ENCODE results near the gene MROH8. TPM values are rescaled to one million over a fixed set of nuclear protein-coding genes. Genes with fewer than 3 reads are reported as not detected.

The MROH8 gene
- total and polyA plus RNA-seq, 2 experiments from 2014 or later, result 0.63 to 0.68 TPM

GRCh38 chr20:37205130-37205529 lies 25.8 kb upstream of the MROH8 start (continued):
- TF ChIP-seq CTCF (conservative IDR thresholded peaks at IDR 0.05; ENCODE audit: low read depth in 2 of 2) (no peak), POLR2AphosphoS5 (IDR thresholded peaks at IDR 0.05; ENCODE audit: low read depth) (no peak), JUNB (IDR thresholded peaks at IDR 0.05; ENCODE audit: unreplicated experiment) (no peak)

- Histone ChIP-seq H3F3A (replicated peaks; ENCODE audit: low read depth) (peaks cover 27% of the 10 kb centered on the region), H3K4me2 (no peak overlapping the region), H3K79me2 (replicated peaks; ENCODE audit: insufficient read depth) (peaks cover 33% of the 10 kb centered on the region), H3K9me2 (ENCODE audit: insufficient read depth) (no peaks in the 10 kb centered on the region), H3K27ac (ENCODE audit: low read depth) (no peak overlapping the region), H4K20me1 (replicated peaks; ENCODE audit: insufficient read depth) (peaks cover 33% of the 10 kb centered on the region), H3K27me3 (ENCODE audit: insufficient read depth) (no peaks in the 10 kb centered on the region), H3K4me3 (no peak overlapping the region), H2AFZ (no peak overlapping the region), H3K36me3 (ENCODE audit: insufficient read depth) (peaks cover 67% of the 10 kb centered on the region), H3K4me1 (ENCODE audit: insufficient read depth) (no peaks in the 10 kb centered on the region)
- Mint-ChIP-seq H3K9me3 (no peaks in the 10 kb centered on the region), H3K27me3 (ENCODE audit: insufficient read depth, low read depth, poor library complexity) (peaks cover 3% of the 10 kb centered on the region), H3K36me3 (ENCODE audit: low read depth) (peaks cover 89% of the 10 kb centered on the region), H3K27ac (no peak overlapping the region), H3K4me3 (no peak overlapping the region), H3K4me1 (no peaks in the 10 kb centered on the region)
- no peak for DNase-seq (ENCODE audit: low spot score)
- ATAC-seq, result no peak
- TF ChIP-seq ZNF462 (CRISPR knock-in tag; IDR thresholded peaks at IDR 0.05), result no peak
- no peak for TF ChIP-seq ETS1 (IDR thresholded peaks at IDR 0.05)
- TF ChIP-seq EZH2 (IDR thresholded peaks at IDR 0.05; ENCODE audit: low read depth, unreplicated experiment), result no peak
- TF ChIP-seq ZNF331 (CRISPR knock-in tag; IDR thresholded peaks at IDR 0.05; ENCODE audit: low read depth), result no peak
- no peak for TF ChIP-seq CTCF (conservative IDR thresholded peaks at IDR 0.05; ENCODE audit: low read depth in 2 of 2)
- TF ChIP-seq EZH2phosphoT487 (IDR thresholded peaks at IDR 0.05; ENCODE audit: unreplicated experiment), result no peak
- TF ChIP-seq NANOG (IDR thresholded peaks at IDR 0.05; ENCODE audit: borderline replicate concordance), result no peak
- TF ChIP-seq ZNF114 (CRISPR knock-in tag; IDR thresholded peaks at IDR 0.05), result no peak
- TF ChIP-seq JUNB (IDR thresholded peaks at IDR 0.05; ENCODE audit: unreplicated experiment), result no peak
Measured at GRCh38 chr20:37204056-37204455, 24.7 kb upstream of the MROH8 start.
